ENCODE measurements around the gene RFPL1.
"Not testable (repeated sequence)": the region's sequence is repeated elsewhere in the genome, so short reads cannot be mapped to it uniquely, and the experiment has no call there.

The RFPL1 gene

GRCh38 chr22:29438283-29438682, at the start of gene RFPL1:
Gene RFPL1 (plus strand): TSS chr22:29438583.
- not testable (repeated sequence) for H3K36me3 ChIP-seq (ENCODE audit: insufficient read depth, low read depth, low read length); H3K4me1 ChIP-seq (ENCODE audit: insufficient read depth, low read length); H3K9ac ChIP-seq (ENCODE audit: low read depth, low read length); H3K27ac ChIP-seq (ENCODE audit: low read length); H3K27me3 ChIP-seq (ENCODE audit: insufficient read depth, low read length); H3K9me3 ChIP-seq (ENCODE audit: insufficient read depth, low read depth, low read length); H3K4me3 ChIP-seq (ENCODE audit: low read length)

GRCh38 chr22:29388759-29389090, 49.7 kb upstream of the RFPL1 start:
- H3K4me3 ChIP-seq (ENCODE audit: low read length): peak overlapping the region; percentile 93
- H3K4me1 ChIP-seq (ENCODE audit: insufficient read depth, low read length): peaks cover 3% of the 10 kb centered on the region; the same call in 1 of the 2 replicates
- H3K36me3 ChIP-seq (ENCODE audit: insufficient read depth, low read depth, low read length): peaks cover 13% of the 10 kb centered on the region
- H3K9me3 ChIP-seq (ENCODE audit: insufficient read depth, low read depth, low read length): no peaks in the 10 kb centered on the region
- no peaks in the 10 kb centered on the region for H3K27me3 ChIP-seq (ENCODE audit: insufficient read depth, low read length)
- H3K9ac ChIP-seq (ENCODE audit: low read depth, low read length): no peak overlapping the region; the same call in 1 of the 2 replicates
- H3K27ac ChIP-seq (ENCODE audit: low read length): no peak overlapping the region

- Histone ChIP-seq H3K9me3 (ENCODE audit: insufficient read depth, low read depth, low read length) (no peaks in the 10 kb centered on the region), H3K9ac (ENCODE audit: low read depth, low read length) (no peak overlapping the region), H3K36me3 (ENCODE audit: insufficient read depth, low read depth, low read length) (peaks cover 2% of the 10 kb centered on the region), H3K4me1 (ENCODE audit: insufficient read depth, low read length) (peaks cover 3% of the 10 kb centered on the region; the same call in 1 of the 2 replicates), H3K27ac (ENCODE audit: low read length) (no peak overlapping the region), H3K27me3 (ENCODE audit: insufficient read depth, low read length) (no peaks in the 10 kb centered on the region), H3K4me3 (ENCODE audit: low read length) (no peak overlapping the region)
These were observed 48.1 kb upstream of the RFPL1 start for GRCh38 chr22:29390270-29390669.

- Histone ChIP-seq H3K27me3 (ENCODE audit: insufficient read depth, low read length) (no peaks in the 10 kb centered on the region), H3K4me1 (ENCODE audit: insufficient read depth, low read length) (peaks cover 3% of the 10 kb centered on the region; the same call in 1 of the 2 replicates), H3K36me3 (ENCODE audit: insufficient read depth, low read depth, low read length) (no peaks in the 10 kb centered on the region), H3K9ac (ENCODE audit: low read depth, low read length) (no peak overlapping the region), H3K4me3 (ENCODE audit: low read length) (no peak overlapping the region), H3K9me3 (ENCODE audit: insufficient read depth, low read depth, low read length) (no peaks in the 10 kb centered on the region), H3K27ac (ENCODE audit: low read length) (no peak overlapping the region)
These were observed 46.8 kb upstream of the RFPL1 start for GRCh38 chr22:29391546-29391945.

GRCh38 chr22:29393019-29393608, 45.3 kb upstream of the RFPL1 start:
- peaks cover 3% of the 10 kb centered on the region; the same call in 1 of the 2 replicates for H3K4me1 ChIP-seq (ENCODE audit: insufficient read depth, low read length)
- no peak overlapping the region for H3K4me3 ChIP-seq (ENCODE audit: low read length)

GRCh38 chr22:29394931-29395581, 43.3 kb upstream of the RFPL1 start:
- Histone ChIP-seq H3K27ac (ENCODE audit: low read length) (no peak overlapping the region), H3K9me3 (ENCODE audit: insufficient read depth, low read depth, low read length) (no peaks in the 10 kb centered on the region), H3K27me3 (ENCODE audit: insufficient read depth, low read length) (no peaks in the 10 kb centered on the region), H3K9ac (ENCODE audit: low read depth, low read length) (no peak overlapping the region), H3K4me3 (ENCODE audit: low read length) (no peak overlapping the region), H3K4me1 (ENCODE audit: insufficient read depth, low read length) (no peaks in the 10 kb centered on the region), H3K36me3 (ENCODE audit: insufficient read depth, low read depth, low read length) (no peaks in the 10 kb centered on the region)

More at GRCh38 chr22:29393019-29393608, 45.3 kb upstream of the RFPL1 start:
- Histone ChIP-seq H3K27ac (ENCODE audit: low read length) (no peak overlapping the region), H3K9me3 (ENCODE audit: insufficient read depth, low read depth, low read length) (no peaks in the 10 kb centered on the region), H3K9ac (ENCODE audit: low read depth, low read length) (no peak overlapping the region), H3K27me3 (ENCODE audit: insufficient read depth, low read length) (no peaks in the 10 kb centered on the region), H3K36me3 (ENCODE audit: insufficient read depth, low read depth, low read length) (no peaks in the 10 kb centered on the region)

- Histone ChIP-seq H3K4me1 (ENCODE audit: insufficient read depth, low read length) (no peaks in the 10 kb centered on the region), H3K36me3 (ENCODE audit: insufficient read depth, low read depth, low read length) (no peaks in the 10 kb centered on the region), H3K9ac (ENCODE audit: low read depth, low read length) (no peak overlapping the region), H3K27me3 (ENCODE audit: insufficient read depth, low read length) (no peaks in the 10 kb centered on the region), H3K9me3 (ENCODE audit: insufficient read depth, low read depth, low read length) (no peaks in the 10 kb centered on the region), H3K4me3 (ENCODE audit: low read length) (no peak overlapping the region), H3K27ac (ENCODE audit: low read length) (no peak overlapping the region)
These were observed 42.3 kb upstream of the RFPL1 start for GRCh38 chr22:29396126-29396525.

GRCh38 chr22:29397791-29398190, 40.6 kb upstream of the RFPL1 start:
- Histone ChIP-seq H3K4me1 (ENCODE audit: insufficient read depth, low read length) (no peaks in the 10 kb centered on the region), H3K27ac (ENCODE audit: low read length) (no peak overlapping the region), H3K9ac (ENCODE audit: low read depth, low read length) (no peak overlapping the region), H3K36me3 (ENCODE audit: insufficient read depth, low read depth, low read length) (no peaks in the 10 kb centered on the region), H3K4me3 (ENCODE audit: low read length) (no peak overlapping the region), H3K27me3 (ENCODE audit: insufficient read depth, low read length) (no peaks in the 10 kb centered on the region), H3K9me3 (ENCODE audit: insufficient read depth, low read depth, low read length) (no peaks in the 10 kb centered on the region)

- H3K27ac ChIP-seq (ENCODE audit: low read length): no peak overlapping the region
- H3K9ac ChIP-seq (ENCODE audit: low read depth, low read length): no peak overlapping the region
- no peak overlapping the region for H3K4me3 ChIP-seq (ENCODE audit: low read length)
- no peaks in the 10 kb centered on the region for H3K27me3 ChIP-seq (ENCODE audit: insufficient read depth, low read length)
- no peaks in the 10 kb centered on the region for H3K36me3 ChIP-seq (ENCODE audit: insufficient read depth, low read depth, low read length)
- no peaks in the 10 kb centered on the region for H3K4me1 ChIP-seq (ENCODE audit: insufficient read depth, low read length)
- H3K9me3 ChIP-seq (ENCODE audit: insufficient read depth, low read depth, low read length): no peaks in the 10 kb centered on the region
These were observed 37.8 kb upstream of the RFPL1 start for GRCh38 chr22:29400576-29400975.

GRCh38 chr22:29401538-29401937, 36.8 kb upstream of the RFPL1 start:
- not testable (repeated sequence) for H3K36me3 ChIP-seq (ENCODE audit: insufficient read depth, low read depth, low read length); H3K9ac ChIP-seq (ENCODE audit: low read depth, low read length); H3K27ac ChIP-seq (ENCODE audit: low read length); H3K9me3 ChIP-seq (ENCODE audit: insufficient read depth, low read depth, low read length); H3K27me3 ChIP-seq (ENCODE audit: insufficient read depth, low read length); H3K4me3 ChIP-seq (ENCODE audit: low read length); H3K4me1 ChIP-seq (ENCODE audit: insufficient read depth, low read length)

GRCh38 chr22:29408940-29409339, 29.4 kb upstream of the RFPL1 start:
- Histone ChIP-seq H3K9ac (ENCODE audit: low read depth, low read length) (no peak overlapping the region), H3K4me1 (ENCODE audit: insufficient read depth, low read length) (no peaks in the 10 kb centered on the region), H3K4me3 (ENCODE audit: low read length) (no peak overlapping the region), H3K9me3 (ENCODE audit: insufficient read depth, low read depth, low read length) (no peaks in the 10 kb centered on the region), H3K36me3 (ENCODE audit: insufficient read depth, low read depth, low read length) (no peaks in the 10 kb centered on the region), H3K27ac (ENCODE audit: low read length) (no peak overlapping the region), H3K27me3 (ENCODE audit: insufficient read depth, low read length) (no peaks in the 10 kb centered on the region)

GRCh38 chr22:29411569-29412211, 26.7 kb upstream of the RFPL1 start:
- not testable (repeated sequence) for H3K9ac ChIP-seq (ENCODE audit: low read depth, low read length); H3K27ac ChIP-seq (ENCODE audit: low read length); H3K27me3 ChIP-seq (ENCODE audit: insufficient read depth, low read length); H3K4me3 ChIP-seq (ENCODE audit: low read length); H3K36me3 ChIP-seq (ENCODE audit: insufficient read depth, low read depth, low read length); H3K4me1 ChIP-seq (ENCODE audit: insufficient read depth, low read length); H3K9me3 ChIP-seq (ENCODE audit: insufficient read depth, low read depth, low read length)

Measured in iPS-20b (cell line).